Fibroblast of lung (primary cell): Measurements from ENCODE around the gene SPRED1. TPM values are rescaled to one million over a fixed set of nuclear protein-coding genes. Genes with fewer than 3 reads are reported as not detected.

Experiments used
- DNase-seq, 2 donors: peaks; one replicate each; pipeline versions ENCODE4 v3.0.0 to v3.0.0-alpha.2; 2010; ENCODE audit warnings: low read depth in 2 of 2
- H2AFZ ChIP-seq: 2 replicates; pipeline ENCODE4 v1.5.1; 2012; ENCODE audit warnings: low read length, control low read depth, inconsistent platforms
- H3K27ac ChIP-seq: 2 replicates; pipeline ENCODE4 v1.5.1; 2011; ENCODE audit warnings: low read length, control low read depth; ENCODE audit not compliant: insufficient read depth
- H3K27me3 ChIP-seq: 2 replicates; pipeline ENCODE4 v1.5.1; 2011; ENCODE audit warnings: mild to moderate bottlenecking, low read length; ENCODE audit not compliant: control insufficient read depth, insufficient read depth
- H3K36me3 ChIP-seq: 2 replicates; pipeline ENCODE4 v1.5.1; 2011; ENCODE audit warnings: low read length; ENCODE audit not compliant: control insufficient read depth, insufficient read depth
- H3K4me1 ChIP-seq: 2 replicates; pipeline ENCODE4 v1.5.1; 2011; ENCODE audit warnings: low read length; ENCODE audit not compliant: control insufficient read depth, insufficient read depth; ENCODE audit errors: extremely low read depth
- H3K4me2 ChIP-seq: 2 replicates; pipeline ENCODE4 v1.5.1; 2011; ENCODE audit warnings: low read length, control low read depth; ENCODE audit not compliant: insufficient read depth; ENCODE audit errors: extremely low read depth
- H3K4me3 ChIP-seq, 4 experiments: fragments of 200-600 bp in 1 of 4; sonication (generic) in 1 of 4; replicated peaks in 1 of 4; 2 replicates each; pipeline ENCODE4 v1.5.1; 2011 to 2016; ENCODE audit warnings: low read length in 4 of 4, low read depth in 3 of 4, mild to moderate bottlenecking in 3 of 4, control low read depth in 2 of 4, inconsistent platforms in 1 of 4, mixed read lengths in 1 of 4; ENCODE audit not compliant: insufficient read depth in 1 of 4; ENCODE audit errors: control extremely low read depth in 1 of 4
- H3K79me2 ChIP-seq: 2 replicates; pipeline ENCODE4 v1.5.1; 2012; ENCODE audit warnings: mild to moderate bottlenecking, low read length, inconsistent platforms; ENCODE audit not compliant: control insufficient read depth, insufficient read depth
- H3K9ac ChIP-seq: 2 replicates; pipeline ENCODE4 v1.5.1; 2011; ENCODE audit warnings: mild to moderate bottlenecking, low read length, control low read depth; ENCODE audit not compliant: insufficient read depth
- H3K9me3 ChIP-seq: 2 replicates; pipeline ENCODE4 v1.5.1; 2012; ENCODE audit warnings: low read depth, low read length; ENCODE audit not compliant: control insufficient read depth, insufficient read depth
- H4K20me1 ChIP-seq: 2 replicates; pipeline ENCODE4 v1.5.1; 2011; ENCODE audit warnings: low read length; ENCODE audit not compliant: control insufficient read depth, insufficient read depth; ENCODE audit errors: extremely low read depth
- EZH2 ChIP-seq: IDR thresholded peaks from 2 replicates; pipeline ENCODE4 v1.5.1; 2012; ENCODE audit warnings: low read length, control low read depth, mild to moderate bottlenecking; ENCODE audit errors: missing control alignments
- polyA plus RNA-seq, 2 donors: library from polyadenylated mRNA; depleted of rRNA in 1 of 2; stranded (reverse) in 1 of 2; unstranded in 1 of 2; fragments of >200 nt; gene quantifications; 2 replicates each; pipeline ENCODE4 v1.2.1, GENCODE V29; 2011 to 2012; ENCODE audit warnings: missing spikeins in 1 of 2
- total RNA-seq: library from RNA; depleted of rRNA; stranded (reverse); fragments of >200 nt; gene quantifications from 2 replicates; pipeline ENCODE4 v1.2.1, GENCODE V29; 2014
- TF ChIP-seq, protein P1 (sequence below), 2 donors: IDR thresholded peaks in 1 of 2; conservative IDR thresholded peaks in 1 of 2; 1 replicate in 1 of 2; 2 replicates in 1 of 2; pipeline ENCODE4 v1.5.1; 2011 to 2012; ENCODE audit warnings: low read length in 2 of 2, control low read depth in 1 of 2, inconsistent platforms in 1 of 2, low read depth in 1 of 2, mild to moderate bottlenecking in 1 of 2

The SPRED1 gene
- total and polyA plus RNA-seq, 2 donors (not counting 1 experiment from before 2014, with no cell fraction given): 17.2 to 39.0 TPM

DNA sequence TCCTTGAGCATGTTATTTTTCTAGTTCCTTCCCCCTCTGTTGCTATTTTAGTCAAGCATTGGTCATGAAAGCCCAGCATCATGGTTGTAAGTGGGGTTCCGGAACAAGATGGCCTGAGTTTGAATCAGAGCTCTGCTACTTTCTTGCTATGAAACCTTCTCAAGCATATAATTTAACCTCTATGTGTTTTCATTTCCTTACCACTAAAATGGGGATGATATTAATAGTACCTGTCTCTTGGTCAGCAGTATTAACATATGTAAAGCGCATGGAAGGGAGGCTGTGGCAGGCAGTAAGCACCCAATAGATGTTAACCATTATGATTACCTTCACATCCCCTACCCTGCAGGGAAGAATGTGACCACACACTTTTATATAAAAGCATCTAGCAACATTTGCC is 14.3 kb upstream of the SPRED1 start:
- H3K4me1 ChIP-seq: no peaks in the 10 kb centered on the region
- H3K27ac ChIP-seq: no peak overlapping the region
- H3K4me3 ChIP-seq: no peak overlapping the region
- H3K36me3 ChIP-seq: no peaks in the 10 kb centered on the region
- no peak overlapping the region for H3K4me2 ChIP-seq
- H2AFZ ChIP-seq: no peak overlapping the region
- no peaks in the 10 kb centered on the region for H4K20me1 ChIP-seq
- H3K79me2 ChIP-seq: no peaks in the 10 kb centered on the region
- TF ChIP-seq, protein P1, sequence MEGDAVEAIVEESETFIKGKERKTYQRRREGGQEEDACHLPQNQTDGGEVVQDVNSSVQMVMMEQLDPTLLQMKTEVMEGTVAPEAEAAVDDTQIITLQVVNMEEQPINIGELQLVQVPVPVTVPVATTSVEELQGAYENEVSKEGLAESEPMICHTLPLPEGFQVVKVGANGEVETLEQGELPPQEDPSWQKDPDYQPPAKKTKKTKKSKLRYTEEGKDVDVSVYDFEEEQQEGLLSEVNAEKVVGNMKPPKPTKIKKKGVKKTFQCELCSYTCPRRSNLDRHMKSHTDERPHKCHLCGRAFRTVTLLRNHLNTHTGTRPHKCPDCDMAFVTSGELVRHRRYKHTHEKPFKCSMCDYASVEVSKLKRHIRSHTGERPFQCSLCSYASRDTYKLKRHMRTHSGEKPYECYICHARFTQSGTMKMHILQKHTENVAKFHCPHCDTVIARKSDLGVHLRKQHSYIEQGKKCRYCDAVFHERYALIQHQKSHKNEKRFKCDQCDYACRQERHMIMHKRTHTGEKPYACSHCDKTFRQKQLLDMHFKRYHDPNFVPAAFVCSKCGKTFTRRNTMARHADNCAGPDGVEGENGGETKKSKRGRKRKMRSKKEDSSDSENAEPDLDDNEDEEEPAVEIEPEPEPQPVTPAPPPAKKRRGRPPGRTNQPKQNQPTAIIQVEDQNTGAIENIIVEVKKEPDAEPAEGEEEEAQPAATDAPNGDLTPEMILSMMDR (conservative IDR thresholded peaks at IDR 0.05 in 1 of 2, IDR thresholded peaks at IDR 0.05 in 1 of 2; ENCODE audit: low read depth in 1 of 2, low read length in 2 of 2): no peak
- no peak for TF ChIP-seq EZH2
- H3K9ac ChIP-seq: no peak overlapping the region
- no peak for DNase-seq
- H3K27me3 ChIP-seq: no peaks in the 10 kb centered on the region
- H3K9me3 ChIP-seq: no peaks in the 10 kb centered on the region

- Histone ChIP-seq H3K9ac (no peak overlapping the region), H3K36me3 (no peaks in the 10 kb centered on the region), H3K4me2 (peak overlapping the region; percentile 29), H3K27me3 (no peaks in the 10 kb centered on the region), H3K9me3 (no peaks in the 10 kb centered on the region), H3K4me1 (no peaks in the 10 kb centered on the region), H3K79me2 (no peaks in the 10 kb centered on the region), H2AFZ (peak overlapping the region; percentile 16), H3K4me3 (no peak overlapping the region), H3K27ac (no peak overlapping the region), H4K20me1 (no peaks in the 10 kb centered on the region)
- TF ChIP-seq, protein P1 (conservative IDR thresholded peaks at IDR 0.05 in 1 of 2, IDR thresholded peaks at IDR 0.05 in 1 of 2; ENCODE audit: low read depth in 1 of 2, low read length in 2 of 2): no peak
- TF ChIP-seq EZH2: no peak
- DNase-seq: no peak
Observed at GRCh38 chr15:38242055-38242454, 10.6 kb upstream of the SPRED1 start.

- Histone ChIP-seq H3K4me2 (no peak overlapping the region), H4K20me1 (no peaks in the 10 kb centered on the region), H3K9ac (no peak overlapping the region), H3K9me3 (no peaks in the 10 kb centered on the region), H3K4me3 (no peak overlapping the region), H3K27ac (no peak overlapping the region), H3K4me1 (no peaks in the 10 kb centered on the region), H2AFZ (no peak overlapping the region), H3K36me3 (no peaks in the 10 kb centered on the region), H3K79me2 (no peaks in the 10 kb centered on the region), H3K27me3 (no peaks in the 10 kb centered on the region)
- DNase-seq: no peak
- no peak for TF ChIP-seq EZH2
- TF ChIP-seq, protein P1 (conservative IDR thresholded peaks at IDR 0.05 in 1 of 2, IDR thresholded peaks at IDR 0.05 in 1 of 2; ENCODE audit: low read depth in 1 of 2, low read length in 2 of 2): no peak
Observed at GRCh38 chr15:38243278-38244055, 9.2 kb upstream of the SPRED1 start.
